Measurements from ENCODE around the gene FDPS. TPM values are rescaled to one million over a fixed set of nuclear protein-coding genes. Genes with fewer than 3 reads are reported as not detected.
"Not testable (repeated sequence)": the region's sequence is repeated elsewhere in the genome, so short reads cannot be mapped to it uniquely, and the experiment has no call there.

The FDPS gene
- total RNA-seq, 1 experiment from 2014 or later: 410 TPM

- Mint-ChIP-seq H3K27me3 (ENCODE audit: unreplicated experiment) (no peaks in the 10 kb centered on the region), H3K4me3 (ENCODE audit: low read depth, unreplicated experiment) (no peak overlapping the region), H3K36me3 (ENCODE audit: insufficient read depth, unreplicated experiment) (peaks cover 13% of the 10 kb centered on the region), H3K27ac (ENCODE audit: unreplicated experiment) (no peak overlapping the region), H3K4me1 (ENCODE audit: low read depth, unreplicated experiment) (no peaks in the 10 kb centered on the region), H3K9me3 (ENCODE audit: low read depth, unreplicated experiment) (no peaks in the 10 kb centered on the region)
- CTCF ChIA-PET: no interaction called here
- no TSS peak for BruUV-seq (replicated peaks)
- TF ChIP-seq CTCF (IDR thresholded peaks at IDR 0.05; ENCODE audit: unreplicated experiment): no peak
- no peak for DNase-seq
- intact Hi-C loops (cut with micrococcal nuclease; ENCODE audit: unreplicated experiment): no loop called here
Measured at GRCh38 chr1:155286544-155286943, 22.1 kb upstream of the FDPS start.

- no peak for DNase-seq
- intact Hi-C loops (cut with micrococcal nuclease; ENCODE audit: unreplicated experiment): no loop called here
- no peak for TF ChIP-seq CTCF (IDR thresholded peaks at IDR 0.05; ENCODE audit: unreplicated experiment)
- no peaks in the 10 kb centered on the region for H3K9me3 Mint-ChIP-seq (ENCODE audit: low read depth, unreplicated experiment)
- no peaks in the 10 kb centered on the region for H3K27me3 Mint-ChIP-seq (ENCODE audit: unreplicated experiment)
- no peak overlapping the region for H3K4me3 Mint-ChIP-seq (ENCODE audit: low read depth, unreplicated experiment)
- CTCF ChIA-PET: interaction anchor here (0.7 kb wide), 1 partner anchor 703 kb away, joined by 8 read pairs; no protein-coding TSS in a partner anchor
- no peaks in the 10 kb centered on the region for H3K4me1 Mint-ChIP-seq (ENCODE audit: low read depth, unreplicated experiment)
- H3K36me3 Mint-ChIP-seq (ENCODE audit: insufficient read depth, unreplicated experiment): peaks cover 8% of the 10 kb centered on the region
- no TSS peak for BruUV-seq (replicated peaks)
- H3K27ac Mint-ChIP-seq (ENCODE audit: unreplicated experiment): no peak overlapping the region
Measured at GRCh38 chr1:155287987-155288543, 20.6 kb upstream of the FDPS start.

- DNase-seq; H3K9me3 Mint-ChIP-seq (ENCODE audit: low read depth, unreplicated experiment); BruUV-seq (replicated peaks); CTCF ChIA-PET; H3K4me1 Mint-ChIP-seq (ENCODE audit: low read depth, unreplicated experiment); H3K4me3 Mint-ChIP-seq (ENCODE audit: low read depth, unreplicated experiment); H3K36me3 Mint-ChIP-seq (ENCODE audit: insufficient read depth, unreplicated experiment); H3K27ac Mint-ChIP-seq (ENCODE audit: unreplicated experiment); intact Hi-C loops (cut with micrococcal nuclease; ENCODE audit: unreplicated experiment): not testable (repeated sequence)
- peaks cover 19% of the 10 kb centered on the region for H3K27me3 Mint-ChIP-seq (ENCODE audit: unreplicated experiment)
Measured at GRCh38 chr1:155291006-155291405, 17.7 kb upstream of the FDPS start.

GRCh38 chr1:155293086-155293749 is 15.4 kb upstream of the FDPS start:
- intact Hi-C loops (cut with micrococcal nuclease; ENCODE audit: unreplicated experiment): no loop called here
- H3K36me3 Mint-ChIP-seq (ENCODE audit: insufficient read depth, unreplicated experiment): no peaks in the 10 kb centered on the region
- no peak overlapping the region for H3K27ac Mint-ChIP-seq (ENCODE audit: unreplicated experiment)
- no peaks in the 10 kb centered on the region for H3K4me1 Mint-ChIP-seq (ENCODE audit: low read depth, unreplicated experiment)
- H3K9me3 Mint-ChIP-seq (ENCODE audit: low read depth, unreplicated experiment): no peaks in the 10 kb centered on the region
- no TSS peak for BruUV-seq (replicated peaks)
- H3K27me3 Mint-ChIP-seq (ENCODE audit: unreplicated experiment): peaks cover 41% of the 10 kb centered on the region
- H3K4me3 Mint-ChIP-seq (ENCODE audit: low read depth, unreplicated experiment): no peak overlapping the region
- TF ChIP-seq CTCF (IDR thresholded peaks at IDR 0.05; ENCODE audit: unreplicated experiment): no peak
- CTCF ChIA-PET: interaction anchor here (0.6 kb wide), 1 partner anchor 18 kb away, joined by 4 read pairs; no protein-coding TSS in a partner anchor
- DNase-seq: no peak
